ENCODE measurements around the gene KIF1A.

DNA sequence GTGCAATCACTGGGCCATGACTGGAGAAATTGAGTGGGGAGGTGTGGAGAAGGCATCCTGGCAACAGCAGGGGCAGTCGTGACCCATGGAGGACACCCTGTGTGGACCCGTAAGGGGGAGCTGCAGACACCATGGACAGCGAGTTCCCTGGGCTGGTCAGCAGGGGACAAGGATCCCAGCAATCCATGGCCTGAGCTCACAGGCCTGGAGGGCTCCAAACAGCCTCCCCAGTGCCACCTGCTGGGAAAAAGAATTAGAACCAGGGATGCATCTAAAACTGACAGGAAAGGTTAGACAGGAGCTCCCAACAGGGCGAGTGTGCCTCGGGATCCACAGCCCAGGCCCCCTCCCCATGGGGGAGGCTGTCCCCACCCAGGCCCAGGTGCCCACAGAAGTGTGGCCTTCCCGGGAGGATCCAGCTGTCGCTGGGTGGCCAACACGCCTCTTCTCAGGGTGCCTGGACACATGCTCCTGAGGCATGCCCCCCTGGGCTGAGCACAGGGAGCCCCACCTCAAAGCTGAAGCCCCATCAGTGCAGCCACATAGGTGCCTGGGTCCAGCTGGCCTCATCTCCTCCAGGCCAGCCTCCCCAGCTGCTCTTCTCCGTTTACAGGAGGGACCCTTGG is 20.5 kb upstream of the KIF1A start:
- TF ChIP-seq, protein P1, sequence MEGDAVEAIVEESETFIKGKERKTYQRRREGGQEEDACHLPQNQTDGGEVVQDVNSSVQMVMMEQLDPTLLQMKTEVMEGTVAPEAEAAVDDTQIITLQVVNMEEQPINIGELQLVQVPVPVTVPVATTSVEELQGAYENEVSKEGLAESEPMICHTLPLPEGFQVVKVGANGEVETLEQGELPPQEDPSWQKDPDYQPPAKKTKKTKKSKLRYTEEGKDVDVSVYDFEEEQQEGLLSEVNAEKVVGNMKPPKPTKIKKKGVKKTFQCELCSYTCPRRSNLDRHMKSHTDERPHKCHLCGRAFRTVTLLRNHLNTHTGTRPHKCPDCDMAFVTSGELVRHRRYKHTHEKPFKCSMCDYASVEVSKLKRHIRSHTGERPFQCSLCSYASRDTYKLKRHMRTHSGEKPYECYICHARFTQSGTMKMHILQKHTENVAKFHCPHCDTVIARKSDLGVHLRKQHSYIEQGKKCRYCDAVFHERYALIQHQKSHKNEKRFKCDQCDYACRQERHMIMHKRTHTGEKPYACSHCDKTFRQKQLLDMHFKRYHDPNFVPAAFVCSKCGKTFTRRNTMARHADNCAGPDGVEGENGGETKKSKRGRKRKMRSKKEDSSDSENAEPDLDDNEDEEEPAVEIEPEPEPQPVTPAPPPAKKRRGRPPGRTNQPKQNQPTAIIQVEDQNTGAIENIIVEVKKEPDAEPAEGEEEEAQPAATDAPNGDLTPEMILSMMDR (IDR thresholded peaks at IDR 0.05): peak in 3 of 4 experiments; percentile 52 to 69 (median 67)
- no peak for TF ChIP-seq POLR2A (IDR thresholded peaks at IDR 0.05)
